WI38 (cell line): ENCODE data around the gene GRB2.
"Not testable (repeated sequence)": the region's sequence is repeated elsewhere in the genome, so short reads cannot be mapped to it uniquely, and the experiment has no call there.

ENCODE experiments used
- H3K4me3 ChIP-seq: 2 replicates; pipeline ENCODE4 v1.5.1; 2011; ENCODE audit warnings: low read depth, mild to moderate bottlenecking, control low read depth, low read length
- CTCF ChIP-seq: IDR thresholded peaks from 2 replicates; pipeline ENCODE4 v1.5.1; 2012; ENCODE audit warnings: low read depth, mild to moderate bottlenecking, control low read depth, low read length

Gene GRB2

GRCh38 chr17:75442168-75443103, 37.0 kb upstream of the GRB2 start:
- TF ChIP-seq CTCF: no peak
- H3K4me3 ChIP-seq: no peak overlapping the region

- H3K4me3 ChIP-seq: no peak overlapping the region
- TF ChIP-seq CTCF: no peak
These were observed 35.4 kb upstream of the GRB2 start for GRCh38 chr17:75440738-75441448.

- H3K4me3 ChIP-seq: no peak overlapping the region
- TF ChIP-seq CTCF: no peak
These were observed 33.8 kb upstream of the GRB2 start for GRCh38 chr17:75439287-75439686.

- not testable (repeated sequence) for H3K4me3 ChIP-seq
These were observed 31.9 kb upstream of the GRB2 start for GRCh38 chr17:75437404-75437803.

- not testable (repeated sequence) for H3K4me3 ChIP-seq
These were observed 29.0 kb upstream of the GRB2 start for GRCh38 chr17:75434433-75434832.

GRCh38 chr17:75433218-75433783, 27.8 kb upstream of the GRB2 start:
- no peak overlapping the region for H3K4me3 ChIP-seq
- no peak for TF ChIP-seq CTCF

GRCh38 chr17:75430159-75430974, 24.9 kb upstream of the GRB2 start:
- no peak for TF ChIP-seq CTCF

More at GRCh38 chr17:75430159-75430974, 24.9 kb upstream of the GRB2 start:
- no peak overlapping the region for H3K4me3 ChIP-seq
